ENCODE measurements around the gene RBX1. TPM values are rescaled to one million over a fixed set of nuclear protein-coding genes. Genes with fewer than 3 reads are reported as not detected.

The RBX1 gene
- total RNA-seq, 1 donor from 2014 or later = 51.7 TPM

DNA sequence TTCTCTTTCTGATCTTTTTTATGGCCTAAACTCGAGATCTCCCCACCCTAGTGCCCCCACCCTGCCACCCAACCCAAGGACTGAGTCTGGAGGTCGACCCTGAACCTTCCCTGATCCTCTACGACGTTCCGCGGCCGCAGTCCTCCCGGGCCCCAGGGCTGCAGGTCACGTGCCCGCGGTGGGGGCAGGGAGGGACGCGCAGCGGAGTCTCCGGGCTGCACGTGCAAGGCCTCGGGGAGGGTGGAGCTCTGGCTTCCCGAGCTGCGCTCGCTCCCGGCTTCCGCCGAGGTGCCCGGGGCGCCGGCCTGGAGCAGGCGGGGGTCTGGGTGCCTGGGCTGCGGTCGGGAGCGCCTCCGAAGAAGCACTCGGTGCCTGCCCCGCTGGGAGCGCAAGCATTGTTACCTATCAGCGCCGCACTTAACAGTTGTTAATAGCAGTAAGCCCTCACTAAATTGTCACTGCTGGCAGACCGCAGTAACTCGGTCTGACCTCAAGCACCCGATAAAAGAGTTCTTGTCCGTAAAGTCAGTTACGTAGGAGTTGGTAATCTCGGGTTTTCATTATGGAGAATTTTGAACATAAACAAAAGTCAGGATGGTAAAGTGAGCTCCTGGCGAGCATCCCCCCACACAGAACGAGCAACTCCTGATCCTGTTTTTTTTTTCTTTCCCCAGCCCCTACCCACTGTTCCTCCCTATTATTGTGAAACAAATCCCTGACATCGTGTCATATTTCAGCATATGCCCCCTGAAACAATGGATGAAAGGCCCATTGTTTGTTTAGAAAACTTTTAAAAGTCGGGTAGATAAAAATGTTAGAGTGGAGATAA lies 71.5 kb downstream of the RBX1 start:
- DNase-seq (ENCODE audit: low spot score) = peak; percentile 94

Other genes with a start within 250 kb of the RBX1 start
- 25.6 TPM for gene SLC25A17, start 132.0 kb upstream of the RBX1 start, total RNA-seq
- gene ST13, start 94.7 kb upstream of the RBX1 start, total RNA-seq = 216 TPM
- 26.8 TPM for gene XPNPEP3, start 94.2 kb upstream of the RBX1 start, total RNA-seq
- gene DNAJB7, start 89.3 kb upstream of the RBX1 start, total RNA-seq = not detected
- gene EP300, start 141.2 kb downstream of the RBX1 start, total RNA-seq = 119 TPM